GM12864 (cell line): ENCODE measurements around the gene LRRC26.

Experiments
- DNase-seq: peaks from one replicate; pipeline ENCODE4 v3.0.0-alpha.2; 2011; ENCODE audit warnings: low read depth
- H3K4me3 ChIP-seq: 2 replicates; pipeline ENCODE4 v1.5.1; 2011; ENCODE audit warnings: mild to moderate bottlenecking, low read depth, low read length, control low read depth
- TF ChIP-seq, protein P1 (sequence below): IDR thresholded peaks from 2 replicates; pipeline ENCODE4 v1.5.1; 2011; ENCODE audit warnings: low read depth, mild to moderate bottlenecking, moderate library complexity, low read length, control low read depth, inconsistent platforms; ENCODE audit errors: missing control alignments

The LRRC26 gene

DNA sequence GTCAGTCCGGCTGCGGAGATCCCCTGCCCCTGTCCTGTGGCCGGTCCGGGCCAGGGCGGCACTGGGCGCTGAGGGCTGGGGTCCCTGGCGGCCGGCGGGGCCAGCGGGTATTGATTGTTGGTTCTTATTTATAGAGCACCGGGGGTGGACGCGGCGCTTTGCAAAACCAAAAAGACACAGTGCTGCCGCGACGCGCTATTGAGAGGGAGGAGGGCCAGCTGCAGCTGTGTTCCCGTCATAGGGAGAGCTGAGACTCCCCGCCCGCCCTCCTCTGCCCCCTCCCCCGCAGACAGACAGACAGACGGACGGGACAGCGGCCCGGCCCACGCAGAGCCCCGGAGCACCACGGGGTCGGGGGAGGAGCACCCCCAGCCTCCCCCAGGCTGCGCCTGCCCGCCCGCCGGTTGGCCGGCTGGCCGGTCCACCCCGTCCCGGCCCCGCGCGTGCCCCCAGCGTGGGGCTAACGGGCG is 2.5 kb downstream of the LRRC26 start:
- H3K4me3 ChIP-seq = no peak overlapping the region
- no peak for DNase-seq
- TF ChIP-seq, protein P1, sequence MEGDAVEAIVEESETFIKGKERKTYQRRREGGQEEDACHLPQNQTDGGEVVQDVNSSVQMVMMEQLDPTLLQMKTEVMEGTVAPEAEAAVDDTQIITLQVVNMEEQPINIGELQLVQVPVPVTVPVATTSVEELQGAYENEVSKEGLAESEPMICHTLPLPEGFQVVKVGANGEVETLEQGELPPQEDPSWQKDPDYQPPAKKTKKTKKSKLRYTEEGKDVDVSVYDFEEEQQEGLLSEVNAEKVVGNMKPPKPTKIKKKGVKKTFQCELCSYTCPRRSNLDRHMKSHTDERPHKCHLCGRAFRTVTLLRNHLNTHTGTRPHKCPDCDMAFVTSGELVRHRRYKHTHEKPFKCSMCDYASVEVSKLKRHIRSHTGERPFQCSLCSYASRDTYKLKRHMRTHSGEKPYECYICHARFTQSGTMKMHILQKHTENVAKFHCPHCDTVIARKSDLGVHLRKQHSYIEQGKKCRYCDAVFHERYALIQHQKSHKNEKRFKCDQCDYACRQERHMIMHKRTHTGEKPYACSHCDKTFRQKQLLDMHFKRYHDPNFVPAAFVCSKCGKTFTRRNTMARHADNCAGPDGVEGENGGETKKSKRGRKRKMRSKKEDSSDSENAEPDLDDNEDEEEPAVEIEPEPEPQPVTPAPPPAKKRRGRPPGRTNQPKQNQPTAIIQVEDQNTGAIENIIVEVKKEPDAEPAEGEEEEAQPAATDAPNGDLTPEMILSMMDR = no peak

DNA sequence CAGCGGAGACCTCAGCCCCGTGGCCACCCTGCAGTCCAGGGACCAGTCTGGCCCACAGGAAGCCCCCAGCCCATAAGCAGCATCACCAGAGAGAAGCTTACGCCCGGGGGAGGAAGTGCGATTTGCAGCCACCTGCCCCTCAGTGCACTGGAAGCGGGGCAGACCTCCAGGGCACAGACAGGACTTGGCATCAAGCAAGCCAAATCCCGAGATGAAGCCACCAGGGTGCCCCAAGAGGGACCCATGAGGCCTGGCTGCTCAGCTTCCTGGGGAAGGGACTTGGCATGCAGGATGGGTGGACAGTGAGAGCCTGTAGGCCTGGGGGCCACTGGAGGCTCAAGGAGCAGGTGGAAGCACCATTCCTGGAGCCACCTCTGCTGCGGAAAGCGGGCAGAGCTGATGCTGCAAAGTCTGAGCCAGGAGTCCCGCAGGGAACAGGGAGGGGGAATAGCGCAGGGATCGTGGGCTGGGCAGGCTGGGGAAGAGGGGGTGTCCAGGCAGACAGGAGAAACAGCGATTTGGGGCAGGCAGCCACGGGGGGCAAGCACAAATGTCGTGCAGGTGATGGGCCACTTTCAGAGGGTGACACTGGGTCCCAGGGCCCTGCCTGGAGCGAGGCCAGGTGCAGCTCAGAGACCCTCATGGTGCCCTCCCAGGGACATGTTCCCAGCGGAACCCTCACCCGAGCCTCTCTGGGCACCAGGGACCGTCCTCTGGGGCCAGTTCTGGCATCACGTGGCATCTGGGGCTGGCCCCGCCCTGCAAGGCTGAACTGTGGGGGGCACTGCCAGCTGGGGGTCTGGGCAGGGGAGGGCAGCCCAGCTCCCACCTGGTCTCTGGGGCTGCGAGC is 3.2 kb downstream of the LRRC26 start:
- DNase-seq = no peak
- H3K4me3 ChIP-seq = no peak overlapping the region
- TF ChIP-seq, protein P1 = no peak

DNA sequence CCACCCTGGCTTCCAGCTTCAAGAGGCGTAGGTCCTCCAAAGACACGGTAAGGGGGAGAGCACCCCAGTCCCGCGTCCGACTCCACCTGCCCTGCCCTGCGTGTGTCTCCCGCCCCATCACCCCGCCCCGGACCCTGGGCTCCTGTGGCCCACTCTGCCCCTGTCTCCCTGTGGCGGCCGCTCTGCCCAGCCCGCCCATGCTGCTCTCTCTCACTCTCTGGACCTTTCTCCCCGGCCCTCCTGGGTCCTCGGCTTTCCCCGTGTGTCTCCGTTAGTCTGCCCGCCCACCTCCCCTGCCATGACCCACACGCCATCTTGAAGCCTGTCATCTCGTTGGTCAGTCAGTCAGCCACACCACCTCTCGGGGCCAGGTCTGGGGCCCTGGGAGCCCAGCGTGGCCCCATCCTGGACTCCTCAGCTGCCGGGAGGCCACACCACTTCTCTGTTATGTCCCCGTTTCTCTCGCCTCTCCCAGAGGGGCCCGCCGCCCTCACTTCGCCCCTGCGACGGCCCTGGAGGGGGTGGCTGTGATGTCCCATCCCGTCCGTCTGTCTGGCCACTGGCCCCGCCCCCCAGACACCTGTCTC is 4.5 kb downstream of the LRRC26 start:
- no peak overlapping the region for H3K4me3 ChIP-seq
- DNase-seq = no peak
- TF ChIP-seq, protein P1 = no peak

DNA sequence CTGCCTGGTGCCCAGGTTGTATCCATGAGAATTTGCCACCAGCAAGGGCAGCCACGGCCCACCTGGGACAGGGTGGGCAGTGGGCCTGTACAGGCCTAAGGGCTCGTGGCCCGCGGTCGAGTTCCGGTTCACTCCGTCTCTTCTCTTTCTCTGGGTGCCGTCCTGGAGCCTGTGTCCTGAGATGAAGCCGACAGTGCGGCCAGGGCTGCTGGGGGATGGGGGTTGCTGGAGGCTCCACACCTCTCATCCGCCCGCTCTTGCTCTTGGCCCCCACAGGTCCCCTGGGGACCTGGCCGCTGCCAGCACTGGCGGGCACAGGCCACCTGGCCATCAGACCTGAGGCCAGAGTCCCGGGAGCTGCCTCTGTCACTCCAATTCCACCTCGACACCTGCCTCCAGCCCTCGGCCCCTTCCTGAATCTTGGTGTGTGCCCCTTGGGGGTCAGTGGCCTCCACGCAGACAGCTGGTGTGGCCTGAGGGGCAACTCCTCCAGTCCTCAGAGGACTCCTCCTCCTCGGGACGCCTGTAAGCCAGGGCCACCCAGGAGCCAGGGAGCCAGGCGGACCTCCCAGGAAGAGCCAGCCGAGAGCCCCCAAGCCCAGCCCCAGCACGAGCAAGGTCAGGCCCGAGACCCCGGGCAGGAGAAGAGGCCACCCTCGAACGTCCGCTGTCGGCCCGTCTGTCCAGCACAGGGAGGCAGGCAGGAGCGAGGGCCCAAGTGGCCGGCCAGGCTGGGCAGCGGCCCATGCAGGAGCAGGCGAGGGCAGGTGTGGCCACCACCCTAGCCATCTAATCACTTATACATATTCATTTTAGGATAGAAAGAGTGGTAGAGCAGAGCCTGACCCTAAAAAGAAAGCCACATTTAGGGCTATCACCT is 5.2 kb downstream of the LRRC26 start:
- TF ChIP-seq, protein P1 = no peak
- no peak overlapping the region for H3K4me3 ChIP-seq
- DNase-seq = no peak

DNA sequence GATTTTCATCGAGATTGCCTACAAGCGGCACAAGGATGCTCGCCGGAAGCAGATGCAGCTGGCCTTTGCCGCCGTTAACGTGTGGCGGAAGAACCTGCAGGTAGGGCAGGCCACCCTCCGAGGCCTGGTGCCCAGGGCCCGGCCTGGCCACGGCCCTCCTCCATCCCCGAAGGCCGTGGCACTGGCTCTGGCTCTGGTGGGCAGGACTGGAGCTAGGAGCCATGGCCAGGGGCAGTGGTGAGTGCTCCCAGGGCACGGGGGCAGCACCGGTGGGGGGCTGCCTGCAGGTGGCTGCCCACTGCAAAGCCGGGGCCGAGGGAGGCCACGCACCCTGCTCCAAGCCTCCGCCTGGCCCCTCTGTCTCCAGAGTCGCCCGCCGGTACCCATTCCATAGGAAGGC is 6.0 kb downstream of the LRRC26 start:
- H3K4me3 ChIP-seq = no peak overlapping the region
- DNase-seq = no peak
- TF ChIP-seq, protein P1 = no peak

DNA sequence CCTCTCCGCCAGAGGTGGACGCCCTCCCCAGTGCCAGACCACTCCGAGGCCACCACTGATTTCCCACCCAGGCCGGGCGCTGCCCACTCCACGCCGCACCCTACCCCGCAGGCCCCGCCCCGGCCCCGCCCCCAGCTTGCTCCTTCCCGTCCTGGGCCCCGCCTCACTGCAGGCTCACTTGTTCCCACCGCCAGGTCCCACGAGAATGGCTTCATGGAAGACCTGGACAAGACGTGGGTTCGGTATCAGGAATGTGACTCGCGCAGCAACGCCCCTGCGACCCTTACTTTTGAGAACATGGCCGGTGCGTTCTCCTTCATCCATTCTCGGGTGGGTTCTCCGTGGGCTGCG is 6.5 kb downstream of the LRRC26 start:
- TF ChIP-seq, protein P1 = no peak
- no peak for DNase-seq
- H3K4me3 ChIP-seq = no peak overlapping the region
